H1 (cell line): ENCODE measurements around the gene CCL22.
"Not testable (repeated sequence)": the region's sequence is repeated elsewhere in the genome, so short reads cannot be mapped to it uniquely, and the experiment has no call there.

Source experiments
- CTCF ChIP-seq, 3 experiments: IDR thresholded peaks; 1 replicate in 2 of 3; 2 replicates in 1 of 3; pipeline versions ENCODE4 v1.5.1 to v1.6.1; 2011; ENCODE audit warnings: low read length in 3 of 3, mild to moderate bottlenecking in 3 of 3, inconsistent platforms in 2 of 3, low read depth in 1 of 3, moderate library complexity in 1 of 3; ENCODE audit not compliant: insufficient read depth in 1 of 3; ENCODE audit errors: control extremely low read depth in 1 of 3
- EGR1 ChIP-seq: IDR thresholded peaks from 2 replicates; pipeline ENCODE4 v1.6.1; 2011; ENCODE audit warnings: low read depth, low read length, borderline replicate concordance
- EP300 ChIP-seq, 2 experiments: IDR thresholded peaks; 1 replicate in 1 of 2; 2 replicates in 1 of 2; pipeline ENCODE4 v1.6.1; 2011 to 2012; ENCODE audit warnings: low read depth in 2 of 2, low read length in 2 of 2, mild to moderate bottlenecking in 2 of 2, borderline replicate concordance in 1 of 2, inconsistent platforms in 1 of 2, moderate library complexity in 1 of 2
- EZH2 ChIP-seq: fragments of 200-600 bp; sonication (generic); IDR thresholded peaks from 2 replicates; pipeline ENCODE4 v1.7.1; 2012; ENCODE audit warnings: low read depth, mild to moderate bottlenecking, moderate library complexity, low read length, inconsistent platforms; ENCODE audit not compliant: severe bottlenecking
- FOSL1 ChIP-seq: IDR thresholded peaks from 2 replicates; pipeline ENCODE4 v1.6.1; 2011; ENCODE audit warnings: mild to moderate bottlenecking, low read depth, low read length, moderate library complexity; ENCODE audit not compliant: insufficient read depth
- MAX ChIP-seq: IDR thresholded peaks from 2 replicates; pipeline ENCODE4 v1.6.1; 2012; ENCODE audit warnings: inconsistent platforms
- POLR2A ChIP-seq, 2 experiments: IDR thresholded peaks; 1 replicate in 1 of 2; 2 replicates in 1 of 2; pipeline ENCODE4 v1.6.1; 2011; ENCODE audit warnings: low read depth in 2 of 2, low read length in 2 of 2, mild to moderate bottlenecking in 2 of 2; ENCODE audit errors: control extremely low read depth in 1 of 2
- RAD21 ChIP-seq, 2 experiments: IDR thresholded peaks in 1 of 2; conservative IDR thresholded peaks in 1 of 2; 2 replicates each; pipeline ENCODE4 v1.6.1; 2011; ENCODE audit warnings: low read depth in 2 of 2, low read length in 2 of 2, improper control_type of control experiment in 1 of 2, inconsistent platforms in 1 of 2, mild to moderate bottlenecking in 1 of 2, moderate library complexity in 1 of 2
- RXRA ChIP-seq: IDR thresholded peaks from 2 replicates; pipeline ENCODE4 v1.6.1; 2011; ENCODE audit warnings: low read depth, mild to moderate bottlenecking, low read length, moderate library complexity; ENCODE audit not compliant: insufficient read depth
- SP1 ChIP-seq: IDR thresholded peaks from 2 replicates; pipeline ENCODE4 v1.6.1; 2011; ENCODE audit warnings: low read depth, low read length
- SUZ12 ChIP-seq: fragments of 200-600 bp; sonication (generic); IDR thresholded peaks from 2 replicates; pipeline ENCODE4 v1.6.1; 2012; ENCODE audit warnings: mild to moderate bottlenecking, inconsistent platforms, low read length, moderate library complexity, mixed read lengths
- YY1 ChIP-seq: IDR thresholded peaks from 2 replicates; pipeline ENCODE4 v1.6.1; 2011; ENCODE audit warnings: low read depth, mild to moderate bottlenecking, low read length

GRCh38 chr16:57374925-57375465 lies 16.4 kb downstream of the CCL22 start:
- not testable (repeated sequence) for TF ChIP-seq POLR2A (IDR thresholded peaks at IDR 0.05; ENCODE audit: control extremely low read depth in 1 of 2, low read depth in 2 of 2, low read length in 2 of 2); SUZ12; CTCF (IDR thresholded peaks at IDR 0.05; ENCODE audit: control extremely low read depth in 1 of 3, insufficient read depth in 1 of 3, low read depth in 1 of 3, low read length in 3 of 3); SP1; EGR1; EP300 (IDR thresholded peaks at IDR 0.05; ENCODE audit: borderline replicate concordance in 1 of 2, low read depth in 2 of 2, low read length in 2 of 2); MAX; EZH2; RAD21 (IDR thresholded peaks at IDR 0.05 in 1 of 2, conservative IDR thresholded peaks at IDR 0.05 in 1 of 2; ENCODE audit: low read depth in 2 of 2, low read length in 2 of 2); FOSL1; YY1; RXRA
